Endothelial cell of hepatic sinusoid (primary cell): ENCODE data around the gene B3GAT1.

Experiments used
- in situ Hi-C: cut with HindIII; loops from 2 replicates; pipeline ENCODE4 v1.10.0; 2017; ENCODE audit warnings: low sequenced_read_pairs

The B3GAT1 gene

DNA sequence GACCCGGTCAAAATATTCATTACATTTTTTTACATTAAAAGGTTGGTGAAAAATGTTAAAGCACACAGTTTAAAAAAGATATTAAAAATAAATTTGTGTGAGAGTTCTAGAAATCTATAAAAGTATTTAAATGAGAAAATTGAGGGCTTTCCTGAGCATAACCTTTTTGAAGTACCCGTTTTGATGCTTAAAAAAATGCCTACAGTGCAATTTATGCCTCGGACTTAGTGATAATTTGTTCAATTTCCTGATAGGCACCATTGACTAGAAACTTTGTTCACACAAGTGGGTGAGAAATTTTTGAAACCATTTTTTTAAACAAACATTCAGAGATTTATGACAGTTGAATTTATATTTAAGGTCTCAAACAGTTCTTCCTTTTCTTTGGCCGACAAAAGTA is 29.7 kb upstream of the B3GAT1 start:
- in situ Hi-C loops = no loop called here

DNA sequence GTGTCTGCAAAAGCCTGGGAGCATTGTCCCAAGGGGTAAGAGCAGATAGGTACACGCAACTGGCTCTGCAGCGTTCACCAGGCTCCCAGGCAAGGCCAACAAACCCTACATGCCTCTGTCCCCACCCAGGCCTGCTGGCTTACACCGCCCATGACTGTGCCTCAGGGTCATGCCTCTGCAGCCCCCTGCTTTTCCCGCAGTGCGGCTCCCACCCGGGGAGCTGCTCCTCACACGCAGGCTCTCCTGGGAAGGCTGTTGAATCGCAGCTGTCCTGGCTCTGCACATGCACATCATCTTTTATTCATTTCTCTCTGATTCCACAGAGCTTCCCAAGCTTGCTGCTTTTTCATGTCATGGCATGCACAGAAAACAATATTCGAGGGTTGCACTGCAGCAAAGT is 29.2 kb upstream of the B3GAT1 start:
- in situ Hi-C loops = no loop called here

DNA sequence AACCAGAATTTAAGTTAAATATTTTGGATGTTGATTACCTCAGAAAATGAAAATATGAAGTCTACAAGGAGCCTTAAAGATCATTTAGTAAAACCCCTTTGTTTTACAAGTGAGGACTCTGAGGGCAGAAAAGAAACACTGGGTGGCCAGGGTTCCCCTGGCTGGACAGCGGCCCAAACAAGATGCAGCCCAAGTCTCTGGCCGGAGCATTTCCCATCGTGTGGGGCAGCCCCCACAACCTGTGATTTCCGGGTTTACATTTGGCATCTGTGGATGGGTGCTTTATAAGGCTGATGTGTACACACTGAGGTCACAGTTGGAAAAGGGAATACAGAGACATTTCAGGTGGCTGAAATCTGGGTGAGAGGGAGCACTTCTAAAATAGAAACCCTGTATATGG is 28.8 kb upstream of the B3GAT1 start:
- in situ Hi-C loops = no loop called here

DNA sequence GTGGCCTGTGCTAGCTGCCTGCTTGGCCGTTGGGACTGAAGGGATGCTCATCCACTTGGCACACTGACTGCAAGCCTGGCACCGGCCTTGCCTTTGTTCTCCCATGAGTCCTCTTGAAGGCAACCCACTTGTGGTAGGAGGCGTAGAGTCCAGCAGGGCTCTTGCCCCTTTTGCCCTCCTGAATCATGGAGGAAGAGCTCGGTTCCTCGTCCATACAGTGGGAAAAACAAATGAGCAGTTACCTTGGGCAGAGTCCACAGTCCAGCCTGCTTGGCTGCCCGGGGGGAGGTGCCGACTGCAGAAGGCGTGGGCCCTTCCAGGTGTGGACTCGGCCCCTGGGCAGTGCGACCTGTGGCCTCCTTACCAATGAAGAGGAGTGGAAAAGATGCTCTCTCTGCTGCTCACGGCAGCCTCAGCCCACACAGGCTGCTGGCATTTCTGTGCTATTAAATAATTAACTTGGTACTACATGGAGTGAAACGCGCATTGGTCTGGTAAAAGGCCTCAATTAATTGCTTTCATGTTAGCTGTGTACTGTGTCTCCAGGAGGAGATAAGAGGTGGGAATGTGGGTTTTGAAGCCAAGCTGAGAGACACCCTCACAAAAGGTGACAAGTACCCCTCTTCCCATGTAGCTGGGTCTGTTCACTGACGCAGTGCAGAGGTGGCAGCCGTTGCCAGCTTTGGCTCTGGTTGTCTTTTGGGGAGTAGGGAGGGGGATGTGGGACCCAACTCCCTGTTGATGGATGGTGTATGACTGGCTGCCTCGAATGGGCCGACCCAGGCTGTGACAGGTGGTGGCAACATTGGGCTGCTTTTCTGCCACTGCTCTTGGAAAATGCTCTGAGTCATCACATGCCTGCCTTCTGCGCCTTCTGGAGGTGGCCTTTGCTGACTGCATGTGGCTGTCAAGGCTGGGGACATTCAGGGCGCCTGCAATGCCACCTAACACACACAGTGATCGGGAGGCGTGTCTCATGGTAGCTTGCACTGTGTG is 26.8 kb upstream of the B3GAT1 start:
- in situ Hi-C loops = no loop called here

DNA sequence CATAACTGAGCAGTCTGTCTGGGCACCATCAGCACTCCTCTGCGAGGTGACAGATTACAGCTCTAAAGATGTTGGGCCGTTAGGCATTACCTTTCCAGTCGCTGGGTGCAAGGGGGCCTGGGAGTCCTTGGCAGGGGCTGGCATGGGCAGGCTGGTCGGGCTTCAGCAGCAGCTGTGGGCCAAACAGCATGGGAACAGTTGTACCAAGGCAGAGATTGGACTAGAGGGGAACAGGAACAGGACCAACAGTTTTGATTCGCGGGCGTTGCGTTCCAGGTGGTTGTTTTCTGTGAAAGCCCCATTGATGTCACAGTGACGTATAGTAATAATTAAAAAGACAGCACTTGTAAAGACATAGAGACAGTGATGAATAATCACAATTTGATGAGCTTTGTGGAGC is 25.8 kb upstream of the B3GAT1 start:
- in situ Hi-C loops = no loop called here

DNA sequence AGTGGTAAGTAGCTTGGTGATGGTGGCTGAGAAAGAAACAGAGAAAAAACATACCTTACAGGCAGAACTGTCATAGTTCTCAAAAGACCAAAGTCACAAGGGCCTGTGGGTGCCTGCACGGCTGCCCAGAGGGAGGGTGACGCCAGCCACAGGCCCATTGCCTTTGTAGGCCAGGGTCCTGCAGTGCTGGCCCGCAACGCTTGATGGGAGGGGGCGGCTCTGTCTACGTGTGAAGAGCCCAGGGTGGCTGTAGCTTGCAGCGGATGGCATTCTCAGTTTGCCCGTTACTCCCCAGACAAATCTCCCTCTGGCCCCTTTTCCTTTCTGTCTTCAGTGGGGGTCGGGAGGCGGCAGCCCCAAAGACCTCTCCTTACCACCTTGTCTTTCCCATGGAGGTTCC is 24.7 kb upstream of the B3GAT1 start:
- in situ Hi-C loops = no loop called here

DNA sequence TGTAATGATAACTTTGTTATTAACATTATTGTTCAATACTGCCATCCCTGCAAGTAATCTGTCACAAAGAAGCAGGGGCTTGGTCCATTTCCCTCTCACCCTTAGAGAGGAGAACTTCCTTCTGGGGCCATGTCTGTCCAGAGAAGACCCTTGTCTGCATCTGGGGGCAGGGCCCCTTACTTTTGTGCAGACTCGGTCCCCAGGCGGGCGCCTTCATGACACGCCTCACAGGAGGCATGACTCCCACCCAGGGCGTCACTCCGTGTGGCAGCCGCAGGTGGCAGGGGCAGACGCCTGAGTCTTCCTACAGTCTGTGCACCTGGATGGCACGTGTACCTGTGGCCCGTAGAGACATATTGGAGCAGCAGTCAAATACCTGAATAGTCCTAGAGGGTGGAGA is 21.8 kb upstream of the B3GAT1 start:
- in situ Hi-C loops = no loop called here

DNA sequence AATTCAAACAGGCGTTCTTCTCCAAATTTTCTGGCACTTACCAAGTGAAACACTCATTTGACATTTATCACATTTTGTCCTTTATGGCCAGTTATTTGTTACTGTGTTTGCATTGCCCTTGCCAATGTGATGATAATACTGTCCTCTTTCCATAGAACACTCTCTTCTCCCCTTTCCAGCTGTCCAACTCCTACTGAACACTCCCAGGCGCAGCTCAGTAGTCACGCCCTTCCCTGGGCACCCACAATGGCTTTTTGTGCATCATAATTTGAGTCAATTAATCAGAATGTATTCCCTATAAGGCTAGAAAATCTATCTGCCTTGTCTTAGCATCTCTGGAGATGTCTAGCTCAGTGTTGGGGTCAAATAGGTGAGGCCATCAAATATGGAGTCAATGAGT is 21.2 kb upstream of the B3GAT1 start:
- in situ Hi-C loops = no loop called here

DNA sequence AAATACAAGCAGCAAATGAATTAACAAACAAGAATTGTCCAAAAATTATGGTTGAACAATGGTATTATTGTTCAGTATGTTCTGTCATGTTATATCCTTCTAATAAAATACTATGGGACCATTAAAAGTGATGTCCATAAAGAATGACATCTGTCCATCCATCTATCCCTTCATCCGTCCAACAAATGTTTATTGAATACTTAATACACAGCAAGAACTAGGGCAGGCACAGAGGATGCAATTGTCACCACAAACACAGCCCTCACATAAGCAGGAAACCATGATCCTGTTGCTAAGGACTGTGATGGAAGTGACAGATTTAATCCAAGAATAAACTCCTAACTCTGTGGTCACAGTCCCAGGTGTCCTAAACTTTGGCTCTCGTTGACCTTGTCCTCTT is 20.7 kb upstream of the B3GAT1 start:
- in situ Hi-C loops = no loop called here

DNA sequence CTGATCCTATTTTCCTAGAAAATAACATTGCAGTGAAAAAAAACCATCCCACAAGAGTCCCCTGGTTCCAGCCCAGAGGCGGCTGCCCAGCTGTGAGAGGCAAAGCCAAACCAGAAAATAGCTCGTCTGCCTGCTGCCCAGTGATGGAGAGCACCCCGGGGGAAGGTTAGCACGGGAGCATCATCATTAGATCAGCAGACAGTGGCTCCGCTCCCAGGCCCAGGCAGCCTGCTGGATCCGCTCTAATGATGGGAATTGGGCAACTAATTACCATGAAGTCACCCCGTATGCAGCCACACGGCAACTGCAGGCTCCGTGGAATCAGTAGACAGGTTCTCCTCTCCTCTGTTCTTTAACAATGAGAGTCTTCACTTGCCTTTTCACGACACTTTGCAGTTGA is 17.1 kb upstream of the B3GAT1 start:
- in situ Hi-C loops = no loop called here

DNA sequence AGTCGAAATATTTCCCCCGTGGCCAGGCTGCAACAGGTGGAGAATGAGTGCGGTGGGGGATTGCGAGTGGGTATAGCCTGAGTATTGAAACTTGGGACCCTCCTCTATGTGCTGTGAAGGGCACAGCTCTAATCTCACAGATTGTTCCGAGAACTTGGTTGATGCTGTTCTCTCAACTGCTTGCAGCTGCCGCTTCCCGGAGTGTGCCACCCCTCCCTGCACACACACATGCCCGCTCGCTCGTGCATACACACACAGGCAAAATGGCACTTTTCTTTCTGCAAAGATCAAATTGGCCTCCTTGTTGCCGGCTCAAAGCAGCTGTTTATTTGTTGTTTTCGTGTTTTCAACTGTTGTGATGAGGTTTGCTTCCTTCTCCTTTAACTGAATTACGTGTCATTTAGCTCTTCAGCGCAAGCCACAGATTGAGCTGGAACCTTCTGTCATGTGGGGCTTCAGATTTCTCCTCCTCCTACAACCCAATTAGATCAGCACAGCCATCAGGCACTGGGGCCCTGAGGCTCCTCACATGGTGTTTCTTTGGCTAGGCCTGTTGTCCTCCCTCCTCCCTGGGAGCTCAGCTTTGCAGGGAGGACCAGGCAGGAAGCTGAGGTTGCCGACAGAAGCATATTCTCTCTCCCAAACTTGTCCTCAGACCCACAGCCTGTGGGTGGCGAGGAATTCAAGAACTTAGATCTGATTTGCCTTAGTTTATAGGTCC is 13.9 kb upstream of the B3GAT1 start:
- in situ Hi-C loops = no loop called here

DNA sequence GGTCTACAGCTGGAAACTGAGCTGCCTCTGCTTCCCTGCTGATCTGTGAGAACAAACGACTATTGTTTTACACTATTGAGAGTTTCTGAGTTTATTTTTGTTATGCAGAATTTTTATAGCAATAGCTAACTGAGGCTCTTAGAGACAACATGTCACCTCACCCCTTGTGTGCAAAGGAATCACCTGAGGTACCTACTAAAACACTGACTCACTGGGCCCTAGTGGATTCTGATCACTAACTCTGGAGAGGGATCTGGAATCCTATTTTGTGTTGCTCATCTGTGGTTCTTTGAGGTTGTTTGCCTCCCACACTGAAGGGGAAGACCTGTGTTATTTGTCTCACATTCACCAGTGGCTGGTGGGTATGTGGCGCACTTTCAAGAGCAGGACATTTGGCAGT is 13.4 kb upstream of the B3GAT1 start:
- in situ Hi-C loops = no loop called here

DNA sequence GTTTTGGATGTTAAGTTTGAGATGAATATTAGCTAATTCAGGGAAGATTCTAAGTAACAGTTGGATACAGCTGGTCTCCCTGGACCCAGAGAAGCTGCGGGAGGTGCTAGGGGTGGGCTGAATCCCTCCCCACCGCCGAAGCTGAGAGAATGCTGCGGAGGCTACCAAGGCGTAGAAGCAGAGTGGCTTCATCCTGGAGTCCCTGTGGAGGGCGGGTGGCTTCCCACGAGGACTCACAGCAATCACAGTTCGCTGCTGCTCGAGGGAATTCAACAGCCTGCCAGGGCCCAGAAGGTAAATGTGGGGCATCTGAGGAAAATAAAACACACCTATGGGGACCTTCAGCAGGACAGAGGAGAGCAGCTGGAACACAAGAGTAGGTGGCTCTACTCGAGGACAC is 11.1 kb upstream of the B3GAT1 start:
- in situ Hi-C loops = no loop called here

DNA sequence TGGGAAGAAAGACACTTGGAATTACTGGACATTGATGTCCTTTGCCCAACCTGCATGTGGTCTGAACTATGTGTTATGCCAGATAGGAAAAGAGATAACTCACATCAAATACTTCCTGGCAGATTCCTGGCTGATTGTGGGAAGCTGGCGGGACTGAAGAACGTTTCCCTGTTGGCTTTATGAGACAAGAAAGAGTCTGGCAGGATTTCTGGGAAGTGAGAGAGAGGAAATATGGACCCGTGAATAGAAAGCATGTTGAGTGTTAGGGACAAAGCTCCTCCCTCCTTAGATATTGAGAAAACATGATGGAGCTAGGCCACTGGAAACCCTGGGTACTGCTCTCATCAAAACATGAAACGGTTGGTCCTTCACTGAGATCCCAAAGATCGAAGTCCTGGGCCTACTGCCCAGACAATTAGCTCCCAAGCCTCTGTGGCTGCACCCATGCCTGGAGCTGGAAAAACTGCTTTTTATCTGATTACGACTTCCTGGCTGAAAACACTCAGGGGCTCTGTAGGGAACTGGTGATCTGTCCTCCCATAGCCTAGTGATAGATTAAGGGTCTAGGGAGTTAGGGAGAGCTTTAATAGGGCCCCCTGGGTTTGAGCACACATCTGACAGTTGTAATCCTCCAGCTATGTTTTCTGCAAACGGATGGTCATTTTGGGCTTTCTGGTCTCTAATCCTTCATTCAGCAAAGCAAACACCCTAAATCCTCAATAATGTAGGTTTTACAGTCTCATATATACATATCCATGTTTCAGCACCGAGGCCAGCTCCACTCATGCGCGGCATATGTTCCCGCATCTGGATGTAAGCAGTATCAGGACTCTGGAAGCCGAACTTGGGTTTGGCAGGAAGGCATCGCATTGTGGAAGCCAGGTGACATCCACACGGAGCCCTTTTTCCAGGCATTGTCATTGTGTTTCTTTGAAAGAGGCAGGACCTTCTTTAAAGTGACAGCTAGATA is 6.1 kb upstream of the B3GAT1 start:
- in situ Hi-C loops = no loop called here

DNA sequence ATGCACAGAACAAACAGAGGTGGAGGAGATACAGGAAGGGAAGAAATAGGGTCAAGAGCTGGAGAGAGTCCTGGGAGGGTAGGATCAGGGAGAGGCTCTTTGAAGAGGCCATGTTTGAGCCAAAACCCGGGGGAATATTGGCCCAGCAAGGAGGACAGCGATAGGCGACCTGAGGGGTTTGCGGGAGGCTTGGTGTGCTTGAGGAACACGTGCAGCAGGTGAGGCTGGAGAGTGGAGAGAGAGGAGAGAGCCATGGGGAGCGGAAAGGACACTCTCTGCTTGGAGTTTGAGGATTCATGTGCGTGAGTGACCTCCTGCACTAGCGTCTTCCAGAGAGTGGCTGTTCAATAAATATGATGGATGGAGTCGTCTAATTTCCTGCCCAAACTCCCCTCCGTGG is 4.7 kb upstream of the B3GAT1 start:
- in situ Hi-C loops = no loop called here

DNA sequence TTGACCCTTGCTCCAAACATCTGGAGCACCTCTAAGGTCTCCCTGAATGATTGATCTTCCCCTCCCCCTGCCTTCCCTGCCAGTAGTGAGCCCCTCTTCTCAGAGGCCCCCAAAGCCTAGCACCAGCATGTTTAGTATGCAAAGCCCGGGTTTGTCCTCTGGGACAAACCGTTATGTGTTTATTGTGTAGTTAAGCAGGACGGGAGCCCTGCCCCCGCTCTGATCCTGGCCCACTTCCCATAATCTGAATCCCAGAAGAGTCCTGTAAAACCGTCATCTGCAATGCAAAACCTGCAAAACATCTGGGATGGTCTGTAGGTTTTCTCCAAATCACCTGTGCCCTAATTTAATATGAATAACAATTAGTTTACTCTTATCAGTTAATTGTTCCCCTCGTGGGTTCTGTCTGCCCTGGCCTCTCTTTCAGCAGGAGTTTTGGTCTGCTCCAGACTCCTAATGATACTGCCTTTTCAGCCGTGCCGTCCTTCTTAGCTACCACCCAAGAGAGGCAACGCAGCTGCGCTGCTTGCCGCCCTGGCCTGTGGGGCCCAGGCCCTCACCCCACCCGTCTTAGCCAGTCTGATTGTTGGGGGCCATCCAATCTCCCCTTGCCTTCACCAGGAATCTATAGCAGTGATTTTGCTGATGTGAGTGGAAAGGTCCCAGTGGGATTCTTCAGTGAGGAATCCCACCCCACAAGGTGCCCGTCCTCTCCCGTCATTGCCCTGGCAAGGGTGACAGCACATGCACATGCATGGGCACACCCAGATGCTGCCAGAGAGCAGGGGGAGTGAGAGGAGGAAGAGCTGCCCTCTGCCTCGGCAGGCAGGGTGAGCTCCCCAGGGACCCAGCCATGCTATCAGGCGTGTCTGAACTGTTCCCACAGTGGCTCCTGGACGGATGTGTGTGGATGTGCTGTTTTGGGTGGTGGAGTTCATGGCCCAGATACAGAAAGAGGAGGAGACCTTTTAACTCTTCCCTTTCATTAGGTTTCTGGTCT is 3.0 kb upstream of the B3GAT1 start:
- in situ Hi-C loops = no loop called here

DNA sequence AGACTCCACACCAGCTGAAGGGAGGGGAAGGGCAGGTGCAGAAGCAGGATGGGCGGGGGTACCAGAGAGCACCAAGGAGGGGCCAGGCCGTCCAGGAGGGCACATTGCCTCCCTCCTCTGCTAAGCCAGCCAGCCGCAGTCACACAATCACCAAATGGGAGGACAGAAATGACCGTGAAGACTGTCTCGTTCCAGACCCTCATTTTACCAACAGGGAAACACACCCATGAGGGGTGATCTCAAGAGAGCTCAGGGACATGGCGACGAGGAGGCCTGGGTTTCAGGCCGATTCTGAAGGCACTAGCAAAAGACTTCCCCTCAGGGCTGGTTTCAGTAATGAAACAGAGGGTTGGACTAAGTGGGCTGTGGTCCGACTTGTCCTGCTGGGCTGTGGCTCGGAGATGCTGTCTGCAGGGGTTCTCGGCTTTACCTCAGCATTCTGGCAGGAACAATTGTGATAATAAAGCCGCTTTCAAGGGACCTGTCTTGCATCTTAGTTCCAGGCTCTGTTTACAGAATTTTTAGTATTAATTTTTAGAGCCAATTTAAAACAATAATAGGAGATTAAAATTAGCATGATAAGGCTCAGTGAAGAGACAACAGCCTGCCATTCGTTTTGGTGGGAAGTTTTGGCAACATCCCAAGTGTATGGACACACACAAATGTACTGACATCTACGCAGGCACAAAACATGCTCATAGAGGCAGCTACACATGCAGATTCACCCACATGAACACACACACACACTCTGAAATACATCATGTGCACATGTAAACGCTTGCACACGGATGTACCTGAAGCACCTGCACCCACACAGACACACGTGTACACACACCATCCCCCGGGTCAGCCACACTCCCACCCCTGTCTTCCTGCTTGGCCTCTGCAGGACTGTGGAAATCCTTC is 2.0 kb upstream of the B3GAT1 start:
- in situ Hi-C loops = no loop called here

DNA sequence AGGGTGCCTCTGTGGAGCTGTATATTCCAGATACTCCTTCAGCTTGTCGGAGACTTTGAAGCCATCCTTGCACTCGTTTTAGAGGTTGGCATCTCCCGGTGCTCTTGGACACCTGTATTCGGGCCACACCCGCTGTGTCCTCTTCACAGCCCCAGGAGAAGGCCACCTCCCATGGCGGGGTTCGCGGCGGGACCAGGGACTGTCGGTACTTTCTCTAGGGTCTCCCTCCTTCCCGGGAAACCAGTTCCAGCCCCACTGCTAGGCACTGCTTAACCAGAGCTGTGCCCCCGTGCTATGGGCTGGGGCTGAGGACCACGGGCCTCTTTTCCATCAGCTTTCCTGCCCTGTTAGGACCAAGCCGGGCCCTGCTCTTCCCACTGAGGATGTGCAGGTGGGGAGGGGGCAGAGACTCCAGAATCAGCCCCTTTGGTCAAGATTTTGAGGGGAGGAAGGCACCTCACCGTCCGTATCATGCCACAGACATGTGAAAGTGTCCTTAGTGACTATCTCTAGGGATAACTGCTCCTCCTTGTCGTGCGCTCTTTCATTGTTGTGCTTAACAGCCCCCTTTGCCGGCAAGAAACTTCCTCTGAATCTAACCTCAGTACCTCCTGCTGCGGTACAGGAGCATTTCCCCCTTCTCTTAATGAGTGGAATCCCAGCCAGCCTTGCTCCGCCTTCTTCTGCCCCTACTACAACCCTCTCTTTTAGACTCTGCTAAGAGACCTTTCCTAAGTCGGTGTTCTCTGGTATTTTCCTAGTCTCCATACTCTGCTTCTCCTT is 1.2 kb upstream of the B3GAT1 start:
- in situ Hi-C loops = no loop called here
